ENCODE data around the gene DCLRE1A. TPM values are rescaled to one million over a fixed set of nuclear protein-coding genes. Genes with fewer than 3 reads are reported as not detected.

Gene DCLRE1A
- total and polyA plus RNA-seq, 9 of the 15 experiments (the other 6 are each of a cell fraction or from before 2014, with no cell fraction given): 8.5 to 25.5 (median 15.5) TPM

DNA sequence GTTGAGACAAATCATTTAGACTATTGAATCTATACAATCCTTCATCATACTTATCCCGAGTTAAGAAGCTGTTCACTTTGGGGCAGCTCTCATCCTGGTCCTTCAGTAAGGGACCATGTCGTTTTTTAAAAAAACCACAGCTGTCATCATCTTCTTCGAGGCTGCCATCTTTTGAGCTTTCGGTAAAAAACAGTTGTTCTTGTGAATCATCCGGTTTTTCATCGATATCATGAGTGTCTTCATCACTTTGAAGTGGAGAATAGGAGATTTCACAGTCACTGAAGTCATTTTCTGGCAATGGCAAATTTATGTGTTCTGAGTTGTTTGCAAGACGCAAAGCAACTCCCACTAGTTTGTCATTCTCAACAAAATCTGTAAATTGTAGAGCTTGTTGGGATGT, 3.9 kb downstream of the DCLRE1A start:
- Histone ChIP-seq H3K27me3 (ENCODE audit: control insufficient read depth in 2 of 2, insufficient read depth in 2 of 2, low read length in 2 of 2) (no peaks in the 10 kb centered on the region), H2AFZ (ENCODE audit: low read depth, low read length) (no peak overlapping the region), H3K79me2 (ENCODE audit: control insufficient read depth, insufficient read depth, low read length) (peaks cover 59% of the 10 kb centered on the region), H3K4me1 (replicated peaks in 1 of 2; ENCODE audit: control insufficient read depth in 2 of 2, insufficient read depth in 2 of 2, low read length in 2 of 2) (peaks cover 0 to 2% of the 10 kb centered on the region in 2 experiments; a peak in 1 of 5 replicates), H3K9ac (ENCODE audit: insufficient read depth in 1 of 2, low read depth in 2 of 2, low read length in 2 of 2) (no peak overlapping the region; a peak in 1 of 4 replicates), H3K4me3 (no peak overlapping the region), H3K9me1 (ENCODE audit: control insufficient read depth, insufficient read depth, low read length) (no peaks in the 10 kb centered on the region), H3K4me2 (ENCODE audit: insufficient read depth, low read length) (peak overlapping the region; percentile 42), H3K27ac (ENCODE audit: extremely low read depth, low read depth, low read length) (no peak overlapping the region; the same call in 2 of the 3 replicates), H3K36me3 (ENCODE audit: control insufficient read depth, insufficient read depth, low read length) (peaks cover 36% of the 10 kb centered on the region), H4K20me1 (replicated peaks; ENCODE audit: control insufficient read depth, insufficient read depth, low read length) (no peaks in the 10 kb centered on the region), H3K9me3 (replicated peaks; ENCODE audit: control insufficient read depth, insufficient read depth, low read depth, low read length) (no peaks in the 10 kb centered on the region)
- POLR2A ChIA-PET: interaction anchor here (0.6 to 1.1 kb wide), 2 partner anchors 16 to 17 kb away, joined by 3 read pairs; no protein-coding TSS in a partner anchor
- no TSS peak for BruUV-seq (replicated peaks)
- intact Hi-C loops (cut with micrococcal nuclease) (loop anchor here (10.0 kb wide), 1 partner anchor 175 kb away; no protein-coding TSS in a partner anchor), in situ Hi-C loops (cut with MboI) (no loop called here)
- TF ChIP-seq TOE1 (IDR thresholded peaks at IDR 0.05; ENCODE audit: borderline replicate concordance) (no peak), TOE1 (CRISPR knock-in tag; IDR thresholded peaks at IDR 0.05; ENCODE audit: borderline replicate concordance, low read depth) (no peak), ZNF717 (CRISPR knock-in tag; IDR thresholded peaks at IDR 0.05) (no peak), HMG20A (CRISPR knock-in tag; conservative IDR thresholded peaks at IDR 0.05) (no peak), ZNF408 (CRISPR knock-in tag; IDR thresholded peaks at IDR 0.05; ENCODE audit: low read depth) (no peak)
- WGBS (ENCODE audit: insufficient coverage, low coverage, missing lambda C conversion rate): 37% methylated on average over 6 of the region's 7 CpGs
- ATAC-seq (no peak), FAIRE-seq (peak; percentile 11), DNase-seq (ENCODE audit: extremely low read depth in 1 of 4, low spot score in 3 of 4) (no peak)
- CTCF ChIA-PET (ENCODE audit: low intra/inter-chr PET ratio): interaction anchor here (0.9 kb wide), 1 partner anchor 145 kb away, joined by 3 read pairs; no protein-coding TSS in a partner anchor
